GM11168 (cell line): Measurements from ENCODE around the gene ERICH3.

Source experiments
- in situ Hi-C: fragments of 300-500 bp; cut with MboI; formaldehyde crosslinking; loops from one replicate; pipeline ENCODE4 v1.12.0; 2022; ENCODE audit warnings: low sequenced_read_pairs; ENCODE audit not compliant: unreplicated experiment

Gene ERICH3

DNA sequence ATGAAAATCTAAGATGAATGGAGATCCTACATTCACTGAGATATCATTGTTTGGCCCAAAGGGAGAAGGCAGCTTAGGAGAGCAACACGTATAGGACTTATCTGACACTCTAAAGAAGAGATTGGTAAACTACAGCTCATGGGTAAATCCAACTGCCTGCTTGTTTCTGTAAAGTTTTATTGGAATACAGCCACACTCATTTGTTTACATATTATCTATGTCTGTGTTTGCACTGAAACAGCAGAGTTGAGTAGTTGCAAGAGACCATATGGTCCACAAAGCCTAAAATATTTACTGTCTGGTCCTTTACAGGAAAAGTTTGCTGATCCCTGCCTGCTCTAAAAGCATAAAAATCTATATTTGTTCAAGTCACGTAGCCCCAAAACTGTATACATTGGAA, 146.9 kb downstream of the ERICH3 start:
- in situ Hi-C loops, result no loop called here

- in situ Hi-C loops, result no loop called here
Observed at GRCh38 chr1:74523873-74524480, 149.6 kb downstream of the ERICH3 start.

- in situ Hi-C loops, result no loop called here
Observed at GRCh38 chr1:74522148-74522547, 151.4 kb downstream of the ERICH3 start.
